ENCODE measurements around the gene TRIM16.
A peak's percentile ranks its signal among the peaks of the same experiment; 100 is the strongest.
"Not testable (repeated sequence)": the region's sequence is repeated elsewhere in the genome, so short reads cannot be mapped to it uniquely, and the experiment has no call there.

TRIM16 gene

DNA sequence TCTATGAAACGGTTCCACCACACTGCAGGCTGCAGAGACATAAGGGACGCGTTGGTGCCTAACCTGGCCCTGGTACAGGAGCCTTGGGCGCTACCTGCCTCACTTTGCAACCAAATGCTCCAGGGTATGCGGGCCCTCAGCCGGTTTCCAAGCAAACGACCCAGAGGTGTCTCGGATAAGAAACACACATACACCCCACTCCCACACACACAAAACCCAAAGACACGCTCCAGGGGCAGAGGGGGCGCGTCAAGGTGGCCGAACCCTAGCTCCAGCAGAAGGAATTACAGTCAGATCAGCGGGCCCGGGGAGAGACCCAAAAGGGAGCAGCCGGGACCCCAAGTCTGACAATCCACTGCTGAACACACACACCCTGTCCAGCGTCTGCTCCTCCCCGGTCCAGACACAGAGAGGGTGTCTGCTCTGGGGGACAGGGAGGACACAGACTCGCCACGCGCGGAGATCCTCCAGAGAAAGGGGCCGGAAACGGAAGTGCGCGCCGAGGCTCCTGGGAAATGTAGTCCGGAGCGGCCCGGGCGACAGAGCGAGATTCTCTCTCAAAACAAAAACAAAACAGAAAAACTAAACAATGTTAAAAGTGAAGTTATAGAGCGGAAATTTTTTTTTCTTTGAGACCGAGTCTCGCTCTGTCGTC lies at the start of gene TRIM16:
Gene TRIM16 (minus strand): TSS at position 488 of the 655 bp plus-strand sequence. CDS start 32,702 bp downstream, outside the sequence.
- peak; percentile 64 for DNase-seq (ENCODE audit: low read depth)

DNA sequence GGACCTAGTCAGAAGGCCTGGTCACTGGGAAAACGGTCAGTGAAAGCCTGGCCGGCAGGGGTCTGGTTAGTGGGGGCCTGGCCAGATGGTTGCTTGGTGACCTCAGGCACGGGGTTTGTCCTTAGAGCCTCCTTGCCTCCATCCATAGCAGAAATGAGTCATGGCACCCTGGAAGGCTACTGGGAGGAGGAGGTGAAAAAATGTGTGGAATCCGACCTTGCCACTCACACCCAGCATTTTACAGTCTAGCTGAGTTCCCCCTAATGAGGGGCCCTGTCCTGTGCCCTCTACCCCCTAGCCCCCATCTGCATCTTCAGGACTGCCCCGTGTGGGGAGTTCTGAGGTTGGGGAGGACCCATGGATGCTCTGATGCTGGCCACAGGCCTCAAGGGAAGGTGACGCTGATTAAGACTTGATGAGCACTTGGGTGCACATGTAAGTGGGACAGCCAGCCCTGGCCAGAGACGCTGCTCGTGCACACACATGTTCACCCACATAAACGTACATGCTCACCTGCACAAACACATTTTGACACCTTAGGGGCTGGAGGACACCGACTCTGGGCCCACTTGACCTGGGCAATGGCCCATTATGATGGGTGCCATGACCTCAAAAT lies 49.2 kb upstream of the TRIM16 start:
- DNase-seq (ENCODE audit: low read depth) = not testable (repeated sequence)

DNA sequence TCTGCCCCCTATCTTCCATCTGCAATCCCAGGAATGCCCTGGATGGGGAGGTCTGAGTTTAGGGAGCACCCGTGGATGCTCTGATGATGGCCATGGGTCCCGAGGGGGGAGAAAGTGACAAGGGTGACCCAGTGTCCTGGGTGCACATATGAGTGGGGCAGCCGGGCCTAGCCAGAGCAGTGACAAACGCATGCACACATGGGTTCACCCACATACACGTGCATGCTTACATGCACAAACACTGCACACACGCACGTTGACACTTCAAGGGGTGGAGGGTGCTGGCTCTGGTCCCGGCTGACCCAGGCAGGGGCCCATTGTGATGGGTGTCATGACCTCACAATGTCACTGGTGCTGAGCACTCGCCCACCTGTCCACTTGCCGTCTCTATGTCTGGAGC lies 47.8 kb upstream of the TRIM16 start, which contains the start of gene TBC1D26:
Gene TBC1D26 (plus strand): TSS at position 384 of the 400 bp plus-strand sequence. CDS start 3,066 bp downstream, outside the sequence.
- DNase-seq (ENCODE audit: low read depth) = not testable (repeated sequence)

DNA sequence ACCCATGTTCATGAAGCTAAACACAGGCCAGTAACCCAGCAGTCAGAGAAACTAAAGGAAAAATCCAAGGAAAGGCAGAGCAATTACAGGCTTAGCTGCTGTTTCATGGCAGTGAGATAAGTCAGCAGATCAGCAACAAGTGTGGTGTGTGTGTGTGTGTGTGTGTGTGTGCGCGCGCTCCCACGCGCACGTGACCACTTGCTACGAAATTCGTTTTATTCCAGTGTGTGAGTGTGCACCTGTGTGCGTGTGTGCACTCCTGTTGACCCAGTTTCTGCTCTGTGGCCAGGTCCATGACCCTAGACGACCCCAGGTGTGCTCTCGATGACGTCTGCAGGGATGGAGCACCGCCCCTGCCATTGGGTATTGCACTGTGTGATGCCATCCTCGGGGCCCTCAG lies 46.4 kb upstream of the TRIM16 start:
- not testable (repeated sequence) for DNase-seq (ENCODE audit: low read depth)

DNA sequence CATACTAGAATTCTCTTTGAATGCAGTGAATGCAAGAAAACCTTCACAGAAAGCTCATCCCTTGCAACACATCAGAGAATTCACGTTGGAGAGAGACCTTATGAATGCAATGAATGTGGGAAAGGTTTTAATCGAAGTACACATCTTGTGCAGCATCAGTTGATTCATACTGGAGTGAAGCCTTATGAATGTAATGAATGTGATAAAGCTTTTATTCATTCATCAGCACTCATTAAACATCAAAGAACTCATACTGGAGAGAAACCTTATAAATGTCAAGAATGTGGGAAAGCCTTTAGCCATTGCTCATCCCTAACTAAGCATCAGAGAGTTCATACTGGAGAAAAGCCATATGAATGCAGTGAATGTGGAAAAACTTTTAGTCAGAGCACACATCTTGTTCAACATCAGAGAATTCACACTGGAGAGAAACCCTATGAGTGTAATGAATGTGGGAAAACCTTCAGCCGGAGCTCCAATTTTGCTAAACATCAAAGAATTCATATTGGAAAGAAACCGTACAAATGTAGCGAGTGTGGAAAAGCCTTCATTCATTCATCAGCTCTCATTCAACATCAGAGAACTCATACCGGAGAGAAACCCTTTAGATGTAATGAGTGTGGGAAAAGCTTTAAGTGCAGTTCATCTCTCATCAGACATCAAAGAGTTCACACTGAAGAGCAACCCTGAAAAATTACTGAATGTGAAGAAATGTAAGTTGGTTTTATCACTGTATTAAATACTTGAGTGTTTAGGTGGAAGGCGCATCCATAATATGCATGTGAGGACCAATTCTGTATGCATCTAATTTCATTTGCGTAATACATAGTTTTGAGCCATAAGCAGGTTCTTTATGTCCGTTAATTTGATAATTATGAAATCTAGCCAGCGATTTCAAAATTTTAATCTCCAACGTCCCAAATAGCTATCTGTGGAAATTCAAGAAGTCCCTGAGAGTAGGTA lies 32.8 kb upstream of the TRIM16 start:
- not testable (repeated sequence) for DNase-seq (ENCODE audit: low read depth)

DNA sequence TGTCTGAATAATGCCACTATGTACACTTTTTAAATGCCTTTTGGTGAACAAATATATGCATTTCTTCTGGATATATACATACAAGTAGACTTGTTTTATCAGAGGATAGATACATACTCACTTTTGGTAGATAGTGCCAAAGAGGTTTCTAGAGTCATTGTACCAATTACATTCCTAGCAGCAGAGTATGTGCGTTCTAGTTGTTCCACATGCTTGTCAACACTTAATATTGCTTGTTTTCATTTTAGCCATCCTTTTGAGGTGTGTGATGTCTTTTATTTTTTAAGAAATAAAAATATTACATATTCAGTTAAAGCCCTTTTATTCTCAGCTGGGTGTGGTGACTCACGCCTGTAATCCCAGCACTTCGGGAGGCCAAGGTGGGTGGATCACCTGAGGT lies 24.8 kb upstream of the TRIM16 start:
- DNase-seq (ENCODE audit: low read depth) = not testable (repeated sequence)

DNA sequence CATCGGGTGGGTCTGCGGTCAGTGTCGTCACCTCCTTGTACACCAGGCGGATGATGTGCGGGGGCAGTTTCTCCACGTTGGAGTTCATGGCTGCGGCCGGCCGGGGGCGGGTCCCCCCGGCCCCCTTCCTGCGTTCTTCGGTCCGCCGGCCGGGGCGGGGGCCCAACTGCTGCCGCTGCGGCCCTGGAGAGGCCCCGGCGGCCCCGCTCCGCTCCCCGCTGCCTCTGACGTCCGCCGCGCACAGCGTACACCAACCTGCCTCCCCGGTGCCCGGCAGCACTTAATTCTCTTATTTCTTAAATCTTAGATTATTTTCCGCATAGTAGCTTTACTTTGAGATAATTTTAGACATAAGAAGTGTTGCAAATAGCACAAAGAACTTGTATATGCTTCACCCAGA lies 20.7 kb upstream of the TRIM16 start:
- DNase-seq (ENCODE audit: low read depth) = not testable (repeated sequence)

DNA sequence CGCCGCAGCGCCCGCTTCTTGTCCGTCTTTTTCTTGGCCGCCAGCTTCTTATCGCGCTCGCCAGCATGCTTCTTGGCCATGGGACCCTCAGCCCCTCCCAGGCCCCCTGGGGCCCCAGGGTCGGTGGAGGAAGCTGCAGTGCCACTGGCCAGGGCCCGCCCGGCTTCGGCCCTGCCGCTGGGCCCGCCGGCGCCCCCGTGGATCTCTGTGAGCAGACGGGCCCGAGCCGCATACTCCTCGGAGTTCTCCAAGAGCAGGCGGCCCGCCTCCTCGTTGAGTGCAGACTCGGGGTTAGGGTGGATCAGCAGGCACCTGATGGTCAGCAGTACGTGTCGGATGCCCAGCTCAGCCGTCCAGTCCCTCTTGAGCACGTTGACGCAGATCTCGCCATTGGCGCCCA lies 20.1 kb upstream of the TRIM16 start:
- not testable (repeated sequence) for DNase-seq (ENCODE audit: low read depth)

DNA sequence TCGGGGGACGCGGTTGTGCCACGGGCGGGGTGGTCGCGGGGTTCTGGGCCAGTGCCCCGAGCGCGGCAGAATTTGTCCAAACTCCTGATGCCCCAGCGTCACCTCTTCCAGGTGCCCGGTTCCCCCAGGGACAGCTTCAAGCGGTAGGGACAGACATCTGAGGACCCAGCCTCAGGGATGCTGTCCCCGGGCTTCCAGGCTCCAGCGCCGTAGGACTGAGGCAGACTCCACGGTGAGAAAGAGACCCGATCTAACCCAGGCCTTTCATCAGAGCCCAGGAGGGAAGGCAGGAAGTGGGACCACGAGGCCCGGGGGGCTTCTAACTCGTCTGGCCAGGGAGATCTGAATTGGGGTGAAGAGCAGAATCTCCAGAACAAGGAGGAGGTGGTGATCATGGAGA lies 15.8 kb upstream of the TRIM16 start:
- not testable (repeated sequence) for DNase-seq (ENCODE audit: low read depth)

DNA sequence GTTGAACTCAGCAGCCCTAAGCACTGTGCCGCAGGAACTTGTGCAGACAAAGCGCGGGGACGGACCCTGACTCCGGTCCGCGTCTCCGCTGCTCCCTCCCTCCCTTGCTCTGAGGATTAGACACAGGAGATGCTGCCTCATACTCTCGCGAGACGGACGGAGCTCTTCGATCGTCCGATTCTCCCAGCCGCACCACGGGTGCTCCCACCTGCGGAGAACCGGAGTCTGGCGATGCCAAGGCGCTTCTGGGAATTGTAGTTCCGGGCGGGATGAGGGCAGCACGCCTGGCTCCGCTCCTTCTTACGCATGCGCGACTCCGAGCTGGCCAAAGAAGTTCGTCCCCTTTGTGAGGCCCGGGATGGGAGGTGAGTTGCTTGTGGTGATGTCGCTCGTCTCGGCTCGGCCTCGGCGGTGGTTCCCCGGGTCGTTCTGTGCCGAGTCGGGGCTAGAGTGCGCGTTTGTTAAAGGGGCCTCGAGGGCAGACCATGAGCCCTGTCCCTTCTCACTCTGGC lies 15.4 kb upstream of the TRIM16 start, which contains the start of gene ZNF286A:
Gene ZNF286A (plus strand): TSS at position 340 of the 512 bp plus-strand sequence. CDS start 578 bp downstream, outside the sequence.
- peak; percentile 83 for DNase-seq (ENCODE audit: low read depth)

DNA sequence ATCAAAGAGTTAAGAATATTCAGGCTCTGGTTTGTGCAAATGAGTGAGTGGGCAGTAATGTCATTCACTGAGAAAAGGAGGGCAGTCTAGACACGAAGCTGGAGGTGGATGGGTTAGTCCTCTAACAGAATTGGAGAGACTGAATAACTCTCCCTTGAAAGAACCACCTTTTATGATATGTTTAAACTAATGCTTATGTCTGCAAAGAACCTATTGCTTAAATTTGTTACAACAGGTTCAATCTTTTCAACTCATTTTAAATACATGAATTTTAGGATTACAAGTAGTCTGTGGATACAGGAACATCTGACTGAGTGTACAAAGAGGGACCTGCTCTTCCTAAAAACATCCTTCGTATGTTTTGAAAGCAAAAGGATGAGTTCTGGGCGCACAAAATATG lies 14.9 kb upstream of the TRIM16 start:
- DNase-seq (ENCODE audit: low read depth) = not testable (repeated sequence)

DNA sequence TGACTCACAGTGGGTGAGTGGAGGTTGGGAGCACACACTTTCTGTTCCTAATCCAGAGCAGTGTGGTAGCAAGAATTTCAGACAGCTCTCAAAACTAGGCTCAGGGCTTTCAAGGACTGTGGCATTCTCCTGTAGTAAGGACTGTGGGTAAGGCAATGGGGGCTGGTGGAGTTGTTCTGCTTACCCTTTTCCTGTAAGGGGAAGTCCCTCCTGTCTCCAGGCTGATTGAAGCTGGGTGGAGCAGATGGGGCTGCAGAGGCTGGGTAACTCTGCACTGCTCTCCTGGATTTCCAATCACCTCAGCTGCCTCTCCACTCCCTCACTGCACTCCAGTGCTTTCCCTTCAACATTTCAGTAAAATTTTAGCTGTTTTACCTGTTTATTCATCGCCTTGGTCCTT lies 3.4 kb upstream of the TRIM16 start:
- DNase-seq (ENCODE audit: low read depth) = not testable (repeated sequence)

DNA sequence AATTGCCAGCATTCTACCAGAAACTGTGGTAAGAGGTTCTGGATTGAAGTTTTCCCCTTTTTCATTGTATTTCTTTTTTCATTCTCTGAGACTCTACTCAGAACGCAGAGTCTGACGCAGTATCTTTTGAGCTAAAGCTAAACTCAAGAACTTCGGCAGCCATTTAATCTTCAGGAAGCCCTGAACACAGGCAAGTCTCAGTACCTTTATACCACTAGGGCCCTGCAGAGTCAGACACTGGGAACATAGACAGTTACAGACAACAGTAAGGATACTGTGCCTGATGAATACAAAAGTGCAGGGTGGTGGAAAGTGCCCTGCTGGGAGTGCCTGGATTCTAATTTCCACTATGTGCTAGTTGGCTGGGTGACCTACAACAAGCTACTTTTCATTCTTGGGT lies 976 bp downstream of the TRIM16 start:
- not testable (repeated sequence) for DNase-seq (ENCODE audit: low read depth)

DNA sequence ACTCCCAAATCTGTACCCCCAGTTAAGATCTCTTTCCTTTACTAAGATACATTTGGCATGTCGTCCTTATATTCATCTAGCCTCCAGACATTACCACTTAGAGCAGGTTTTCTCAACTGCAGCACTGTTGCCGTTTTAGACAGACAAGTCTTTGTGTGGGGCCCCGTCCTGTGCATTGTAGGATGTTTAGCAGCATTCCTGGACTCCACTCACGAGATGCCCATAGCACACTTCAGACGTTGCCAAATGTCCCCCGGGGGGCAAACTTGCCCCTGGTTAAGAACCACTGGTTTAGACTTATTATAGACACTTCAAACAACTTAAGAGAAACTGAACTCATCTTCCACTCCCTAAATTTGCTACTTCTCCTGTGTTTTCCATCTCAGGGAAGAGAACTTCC lies 8.1 kb downstream of the TRIM16 start:
- DNase-seq (ENCODE audit: low read depth) = not testable (repeated sequence)

DNA sequence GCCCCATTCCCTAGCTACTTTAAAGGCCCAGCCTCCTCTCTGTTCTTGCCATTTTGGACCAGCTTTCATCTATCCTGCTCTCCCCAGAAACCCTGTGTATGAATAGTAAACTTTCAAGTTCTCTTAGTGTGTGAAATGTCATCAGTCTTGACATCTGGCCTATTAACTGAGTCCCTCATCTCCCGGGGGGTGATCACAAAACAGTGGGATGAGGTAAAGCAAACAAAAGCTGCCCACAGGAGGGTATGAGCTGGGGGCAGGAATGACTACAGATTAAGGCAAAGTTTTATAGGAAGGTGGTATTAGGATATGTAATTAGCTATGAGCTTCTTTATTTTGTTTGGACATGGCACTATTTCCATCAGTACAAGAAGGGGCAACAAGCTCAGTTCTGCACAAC lies 9.5 kb downstream of the TRIM16 start:
- not testable (repeated sequence) for DNase-seq (ENCODE audit: low read depth)

DNA sequence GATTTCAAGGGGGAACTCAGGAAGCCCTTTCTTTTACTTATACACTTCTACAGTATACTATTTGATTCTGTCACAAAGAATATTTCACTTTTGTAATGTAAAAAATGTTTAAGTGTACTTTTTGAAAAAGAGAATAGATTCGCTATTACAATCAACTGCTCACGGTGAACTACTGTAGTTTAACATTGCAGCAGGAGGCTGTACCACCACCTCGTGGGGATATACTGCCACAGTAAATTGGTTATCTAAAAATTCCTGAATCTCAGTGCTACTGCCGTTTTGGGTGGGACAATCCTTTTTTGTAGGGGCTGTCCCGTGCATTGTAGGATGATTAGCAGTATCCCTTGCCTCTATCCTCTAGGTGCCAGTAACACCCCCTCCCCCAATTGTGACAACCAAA lies 14.6 kb downstream of the TRIM16 start:
- not testable (repeated sequence) for DNase-seq (ENCODE audit: low read depth)

DNA sequence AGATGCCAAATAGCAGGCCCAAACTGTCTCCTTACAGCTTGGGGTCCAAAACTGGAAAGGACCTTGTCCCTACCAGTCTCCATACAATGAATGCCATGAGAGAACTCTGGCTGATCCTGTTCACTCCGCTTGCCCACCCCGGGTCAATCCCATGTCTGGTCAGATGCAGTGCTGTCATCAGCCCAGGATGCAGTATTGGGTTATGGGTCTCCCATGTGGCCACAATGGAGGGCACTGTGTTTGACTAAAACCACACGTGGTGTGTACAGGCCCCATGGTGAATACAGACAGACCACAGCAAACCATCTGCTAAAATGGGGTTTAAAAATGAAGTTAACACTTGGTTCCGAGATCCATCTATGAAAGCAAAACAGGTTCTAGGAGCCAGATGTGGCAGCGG lies 20.4 kb downstream of the TRIM16 start:
- no peak for DNase-seq (ENCODE audit: low read depth)

DNA sequence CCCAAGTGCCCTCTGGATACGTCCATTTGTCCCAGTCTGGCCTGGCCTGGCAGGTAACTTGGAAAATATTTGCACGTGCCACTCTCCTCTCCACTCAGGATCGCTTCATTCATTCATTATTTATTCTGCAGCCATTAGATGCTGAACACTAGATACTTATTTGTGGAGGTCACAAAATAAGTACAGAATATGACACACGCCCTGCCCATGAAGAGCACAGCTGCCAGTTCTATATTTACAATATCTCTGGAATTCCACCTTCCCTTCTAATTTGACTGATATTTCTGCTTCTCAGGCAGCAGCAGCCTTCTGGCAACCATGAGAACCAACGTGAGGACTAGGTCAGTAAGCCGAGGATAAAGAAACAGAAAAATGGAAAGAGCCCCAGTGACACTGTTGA lies 20.9 kb downstream of the TRIM16 start:
- DNase-seq (ENCODE audit: low read depth) = no peak

DNA sequence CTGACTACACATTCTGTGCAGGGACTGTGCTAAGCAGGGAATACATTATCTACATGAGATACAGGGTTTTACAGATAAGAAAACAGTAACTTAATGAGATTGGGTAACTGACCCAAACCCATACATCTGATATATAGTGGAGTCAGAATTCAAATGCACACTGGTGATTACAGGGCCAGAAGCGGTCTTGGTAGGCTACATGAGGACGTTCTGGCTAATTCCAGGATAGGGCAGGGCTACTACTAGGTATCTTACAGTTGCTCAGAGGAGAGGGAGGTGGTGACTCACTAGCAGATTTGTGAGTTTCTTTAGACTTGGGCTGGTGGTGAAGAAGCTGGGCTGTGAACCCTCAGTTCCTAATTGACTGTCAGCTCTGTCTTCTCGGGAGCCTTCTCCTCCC lies 21.4 kb downstream of the TRIM16 start:
- no peak for DNase-seq (ENCODE audit: low read depth)

DNA sequence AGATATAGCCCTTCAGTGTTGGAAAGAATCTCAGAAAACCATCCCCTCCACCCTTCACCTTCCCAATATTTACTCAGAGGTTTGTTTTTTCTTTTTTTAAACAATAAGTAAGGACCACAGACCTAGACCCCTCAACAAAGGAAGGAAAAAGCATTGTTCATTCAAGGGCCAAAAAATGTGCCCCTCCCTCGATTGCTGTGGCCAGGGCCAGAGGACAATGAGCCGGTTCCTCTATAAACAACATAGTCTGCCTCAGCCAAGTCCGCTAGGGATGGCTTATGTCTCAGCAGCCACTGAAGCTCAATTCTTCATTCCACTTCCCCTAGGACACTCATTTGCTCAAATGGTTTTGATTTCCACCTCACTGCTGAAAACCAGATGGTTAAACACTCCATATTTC lies 24.0 kb downstream of the TRIM16 start:
- DNase-seq (ENCODE audit: low read depth) = no peak

DNA sequence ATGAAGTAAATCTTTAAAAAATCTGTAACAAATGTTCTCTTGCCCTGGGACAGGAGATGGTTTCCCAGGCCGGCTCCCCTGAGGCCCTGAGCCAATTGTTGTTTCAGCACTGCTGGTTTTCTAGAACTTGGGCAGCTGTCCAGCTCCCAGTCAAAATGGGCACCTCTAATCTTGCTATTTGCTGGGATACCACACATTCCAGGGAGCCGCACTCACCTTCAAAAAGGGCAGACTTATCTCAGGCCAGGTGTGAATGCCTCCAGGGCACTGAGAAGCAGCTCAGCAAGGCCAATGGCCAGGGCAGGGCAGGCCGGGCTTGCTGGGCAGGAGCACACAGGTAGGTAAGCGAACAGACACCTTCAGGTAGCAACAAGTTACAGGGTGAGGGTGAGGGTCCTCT lies 24.4 kb downstream of the TRIM16 start:
- DNase-seq (ENCODE audit: low read depth) = no peak

DNA sequence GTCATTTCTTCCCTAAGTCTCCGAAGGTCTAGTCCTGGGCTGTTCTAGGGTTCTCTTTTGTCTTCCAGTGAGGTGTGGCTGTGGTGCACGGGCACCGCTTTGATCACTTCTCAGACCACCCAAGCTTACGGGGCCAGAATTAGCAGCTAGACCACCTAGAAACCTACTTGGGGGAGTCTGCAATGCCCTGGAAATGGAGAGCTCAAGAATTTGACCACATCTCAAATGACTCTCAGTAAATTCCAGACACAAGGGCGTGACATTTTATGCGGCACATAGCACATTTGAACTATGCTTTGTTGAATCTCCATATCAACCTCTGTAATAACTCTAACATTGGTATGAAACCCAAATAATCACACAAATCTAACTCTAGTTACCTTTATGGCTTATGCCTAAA lies 24.9 kb downstream of the TRIM16 start:
- no peak for DNase-seq (ENCODE audit: low read depth)
